Left kidney (tissue), 2 donors: ENCODE results near the gene CBLC. TPM values are rescaled to one million over a fixed set of nuclear protein-coding genes. Genes with fewer than 3 reads are reported as not detected.

ENCODE experiments used
- DNase-seq: peaks from one replicate; pipeline ENCODE4 v3.0.0-alpha.2; 2013
- polyA plus RNA-seq: library from polyadenylated mRNA; unstranded; fragments of 120-200 nt; gene quantifications from one replicate; pipeline ENCODE4 v1.2.1, GENCODE V29; 2013; ENCODE audit not compliant: insufficient read length

The CBLC gene
- polyA plus RNA-seq, 1 donor: 5.3 TPM

DNA sequence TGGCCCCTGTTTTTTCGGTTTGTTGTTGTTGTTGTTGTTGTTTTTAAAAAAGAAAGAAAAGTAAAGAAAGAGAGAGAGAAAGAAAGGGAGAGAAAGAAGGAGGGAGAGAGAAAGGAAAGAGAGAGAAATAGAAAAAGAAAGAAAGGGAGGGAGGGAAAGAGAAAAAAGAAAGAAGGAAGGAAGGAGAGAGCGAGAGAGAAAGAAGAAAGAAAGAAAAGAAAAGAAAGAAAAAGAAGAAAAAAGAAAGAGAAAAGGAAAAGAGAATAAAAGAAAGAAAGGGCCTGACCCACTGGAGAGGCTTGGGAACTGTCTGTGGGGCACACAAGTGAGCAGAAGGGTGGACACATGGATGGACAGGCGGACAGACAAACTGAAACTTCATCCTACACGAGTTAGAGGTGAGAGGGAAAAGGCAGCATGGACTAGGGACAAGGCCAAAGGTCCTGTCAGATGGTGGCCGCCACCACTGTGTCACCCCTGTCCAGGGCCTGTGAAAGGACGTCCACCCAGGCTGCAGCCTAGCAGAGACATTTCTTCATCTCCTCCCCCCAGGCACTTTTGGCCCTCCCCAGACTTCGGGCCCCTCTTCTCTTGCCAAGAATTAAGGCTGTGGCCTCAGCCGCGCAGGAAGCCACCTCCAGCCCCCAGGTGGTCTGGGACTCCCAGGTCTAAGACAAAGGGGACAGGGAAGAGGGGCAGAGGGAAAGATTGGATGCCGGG lies 22.1 kb downstream of the CBLC start:
- DNase-seq: no peak

DNA sequence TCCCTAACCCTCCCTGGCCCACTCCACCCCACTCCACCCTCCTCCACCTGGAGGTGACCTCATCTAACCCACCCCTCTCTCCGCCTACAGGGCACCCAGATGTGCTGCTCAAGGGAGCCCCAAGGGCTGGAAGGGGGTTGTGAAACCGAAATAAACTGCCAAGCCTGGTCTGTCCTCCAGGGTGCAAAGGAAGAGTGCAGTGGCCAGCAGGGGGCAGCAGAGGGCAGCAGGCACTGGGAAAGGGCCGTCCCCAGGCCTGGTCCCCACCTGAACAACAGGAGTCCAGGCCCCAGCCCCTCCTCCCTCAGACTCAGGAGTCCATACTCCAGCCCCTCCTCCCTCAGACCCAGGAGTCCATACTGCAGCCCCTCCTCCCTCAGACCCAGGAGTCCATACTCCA lies 22.8 kb downstream of the CBLC start:
- DNase-seq: no peak

DNA sequence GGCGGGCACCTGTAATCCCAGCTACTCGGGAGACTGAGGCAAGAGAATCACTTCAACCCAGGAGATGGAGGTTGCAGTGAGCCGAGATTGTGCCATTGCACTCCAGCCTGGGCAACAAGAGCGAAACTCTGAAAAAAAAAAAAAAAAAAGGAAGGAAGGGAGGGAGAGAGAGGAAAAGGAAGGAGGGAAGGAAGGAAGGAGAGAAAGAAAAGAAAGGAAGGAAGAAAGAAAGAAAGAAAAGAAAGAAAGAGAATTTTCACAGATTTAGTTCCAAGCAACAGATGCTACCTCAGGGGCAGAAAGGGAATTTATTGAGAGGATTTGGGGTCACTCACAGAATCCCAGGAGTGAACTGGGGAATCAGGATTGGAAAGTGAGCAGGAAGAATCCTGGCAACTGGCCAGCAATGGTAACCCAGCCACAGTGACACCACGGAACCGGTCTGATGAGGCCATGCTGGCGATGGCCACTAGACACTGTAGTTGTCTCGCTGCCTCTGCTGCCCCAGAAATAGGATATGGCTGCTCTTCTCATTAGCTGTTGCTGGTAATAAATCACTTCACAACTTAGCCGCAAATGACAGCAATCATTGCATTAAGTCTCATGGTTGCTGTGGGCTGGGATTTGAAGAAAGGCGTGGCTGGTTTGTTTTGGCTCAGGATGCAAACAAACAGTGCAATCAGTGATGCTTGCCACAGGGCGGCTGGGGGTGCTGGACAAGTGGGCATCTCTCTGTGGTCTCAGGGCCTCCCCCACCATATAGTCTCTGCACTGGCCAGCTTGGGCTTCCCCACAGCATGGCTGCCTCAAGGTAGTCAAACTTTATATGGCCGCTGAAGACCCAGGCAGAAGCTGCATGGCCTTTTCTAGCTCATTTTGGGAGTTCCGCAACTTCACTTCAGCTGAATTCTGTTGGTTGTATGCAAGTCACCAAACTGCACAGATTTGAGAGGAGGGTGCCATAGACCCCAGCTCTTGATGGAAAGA lies 26.0 kb downstream of the CBLC start:
- DNase-seq: no peak

DNA sequence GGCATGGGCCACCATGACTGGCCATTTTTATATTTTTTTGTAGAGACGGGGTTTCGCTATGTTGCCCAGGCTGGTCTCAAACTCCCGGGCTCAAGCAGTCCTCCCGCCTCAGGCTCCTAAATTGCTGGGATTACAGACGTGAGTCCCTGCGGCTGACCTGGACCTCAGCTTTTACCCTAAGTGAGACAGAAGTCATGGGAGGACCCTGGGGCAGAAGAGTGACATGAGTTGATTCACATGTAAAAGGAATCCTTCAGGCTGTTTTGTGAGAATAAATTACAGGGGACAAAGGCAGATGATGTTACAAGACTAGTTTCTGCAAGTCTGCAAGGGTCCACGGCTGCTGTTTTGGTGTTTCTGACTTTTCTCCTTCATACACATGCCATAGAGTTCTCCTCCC lies 28.6 kb downstream of the CBLC start:
- DNase-seq: no peak

DNA sequence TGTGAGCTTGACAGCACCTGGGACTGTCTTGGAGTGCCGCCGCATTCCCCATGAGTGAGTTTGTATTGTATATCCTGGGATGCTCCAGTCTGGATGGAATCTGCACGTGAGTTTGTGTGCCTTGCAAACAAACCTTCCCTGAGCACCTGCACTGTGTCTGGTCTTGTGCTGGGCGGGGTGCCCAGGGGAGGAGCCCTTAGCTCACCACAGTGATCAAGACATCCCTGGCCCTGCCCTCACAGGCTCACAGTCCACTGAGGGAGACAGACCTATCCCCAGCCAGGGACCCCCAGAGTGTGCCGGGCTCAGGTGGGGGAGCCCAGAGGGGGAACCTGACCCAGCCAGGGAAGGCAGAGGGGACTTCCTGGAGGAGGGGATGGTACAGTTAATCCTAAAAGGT lies 29.5 kb downstream of the CBLC start:
- DNase-seq: no peak

DNA sequence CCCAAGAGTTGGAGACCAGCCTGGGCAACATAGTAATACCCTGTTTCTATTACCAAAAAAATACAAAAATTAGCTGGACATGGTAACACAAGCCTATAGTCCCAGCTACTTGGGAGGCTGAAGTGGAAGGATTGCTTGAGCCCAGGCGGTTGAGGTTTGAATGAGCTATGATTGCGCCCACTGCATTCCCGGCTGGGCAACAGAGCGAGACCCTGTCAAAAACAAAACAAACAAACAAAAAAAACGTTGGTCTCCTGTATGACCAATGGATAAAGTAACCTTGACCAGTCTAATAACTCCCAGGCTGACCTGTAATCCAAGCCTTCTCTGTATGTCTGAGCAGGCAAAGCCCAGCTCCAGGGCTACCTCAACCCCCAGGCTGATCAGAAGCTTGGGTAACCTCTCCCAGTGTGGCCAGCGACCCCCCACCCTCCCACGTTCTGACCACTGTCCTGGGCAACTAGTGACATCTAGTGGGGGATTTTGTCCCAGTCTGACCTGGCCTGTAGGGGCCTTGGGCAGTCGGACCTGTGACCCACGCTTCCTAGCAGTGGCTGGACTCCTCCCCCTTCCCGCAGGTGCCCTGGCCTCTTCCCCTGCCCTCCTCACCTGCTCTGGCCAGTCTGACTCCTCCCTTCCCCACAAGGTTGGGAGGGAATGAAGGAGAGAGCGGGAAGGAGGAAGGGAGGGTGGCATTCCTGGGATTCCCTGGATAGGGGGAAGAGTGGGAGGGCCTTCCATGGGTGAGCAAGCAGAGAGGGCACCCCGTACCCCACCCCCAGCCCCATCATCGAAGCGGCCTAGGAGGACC lies 30.2 kb downstream of the CBLC start:
- DNase-seq: peak; percentile 79

DNA sequence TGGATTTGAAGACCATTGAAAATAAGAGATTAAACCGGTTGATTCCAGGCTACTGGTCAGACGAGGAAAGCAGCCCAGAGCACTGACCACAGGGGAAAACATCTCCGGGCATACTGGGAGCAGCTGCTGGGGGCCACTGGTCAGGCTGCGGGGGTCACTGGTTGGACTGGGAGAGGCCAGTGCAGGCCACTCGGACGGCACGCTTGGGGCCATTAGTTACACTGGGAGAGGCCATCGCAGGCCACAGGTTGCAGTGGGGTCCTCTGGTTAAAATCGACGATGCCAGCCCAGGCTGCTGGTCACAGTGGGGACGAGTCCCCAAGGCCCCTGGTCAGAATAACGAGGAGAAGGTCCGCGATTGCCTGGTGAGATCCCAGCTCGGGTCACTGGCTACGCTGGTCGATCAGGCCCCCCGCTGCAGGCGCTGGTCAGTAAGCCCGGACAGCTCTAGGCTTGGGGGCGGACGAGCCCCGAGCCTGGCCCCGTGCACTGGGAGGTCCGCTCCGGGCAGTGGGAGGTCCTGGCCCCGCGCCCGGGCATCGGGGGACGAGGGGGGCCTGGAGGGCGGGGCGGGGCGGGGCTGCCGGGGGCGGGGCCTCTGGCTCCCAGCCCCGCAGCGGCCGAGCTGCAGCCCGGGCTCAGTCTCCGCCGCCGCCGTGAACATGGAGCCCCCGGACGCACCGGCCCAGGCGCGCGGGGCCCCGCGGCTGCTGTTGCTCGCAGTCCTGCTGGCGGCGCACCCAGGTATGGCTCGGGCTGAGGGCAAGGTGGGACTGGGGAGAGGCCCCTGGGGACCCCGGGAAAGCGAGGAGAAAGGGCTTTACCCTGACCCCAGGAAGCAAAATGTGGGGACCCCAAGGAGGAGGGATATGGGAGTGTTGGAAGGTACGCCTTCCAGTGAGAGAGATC lies 31.0 kb downstream of the CBLC start, which contains the start of gene BCAM:
Gene BCAM (plus strand): TSS at position 641 of the 909 bp plus-strand sequence. CDS start 22 bp downstream, at position 663.
- peak; percentile 75 for DNase-seq

DNA sequence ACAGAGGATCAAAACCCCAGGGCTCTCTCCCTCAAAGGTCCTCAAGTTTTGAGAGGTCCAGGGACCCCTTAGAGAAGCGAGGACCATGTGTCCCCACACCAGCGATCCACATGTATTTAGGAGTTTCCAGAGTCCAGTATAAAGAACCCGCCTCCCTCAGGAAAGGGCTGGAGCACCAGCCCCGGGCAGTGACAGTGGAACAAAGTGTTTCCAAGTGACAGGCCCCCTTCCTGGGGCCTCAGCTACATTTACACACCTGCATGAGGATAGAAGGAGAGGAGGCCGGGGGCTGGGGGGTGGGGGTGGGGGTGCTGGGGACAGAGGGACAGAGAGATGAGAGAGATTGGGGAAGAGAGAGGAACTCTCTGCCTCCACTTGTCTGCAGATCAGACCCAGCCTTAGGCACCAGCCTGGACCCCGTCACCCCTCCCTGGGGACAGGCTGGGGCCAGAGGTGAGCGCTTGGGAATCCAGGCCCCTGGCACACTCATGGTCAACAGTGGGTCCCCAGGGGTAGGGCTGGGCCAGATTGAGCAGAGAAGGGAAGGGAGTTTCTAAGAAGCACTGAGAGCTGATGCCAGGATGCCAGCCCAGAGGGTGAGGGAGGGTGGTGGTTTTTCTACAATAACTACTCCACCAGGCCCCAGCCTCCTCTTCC lies 32.0 kb downstream of the CBLC start:
- no peak for DNase-seq

DNA sequence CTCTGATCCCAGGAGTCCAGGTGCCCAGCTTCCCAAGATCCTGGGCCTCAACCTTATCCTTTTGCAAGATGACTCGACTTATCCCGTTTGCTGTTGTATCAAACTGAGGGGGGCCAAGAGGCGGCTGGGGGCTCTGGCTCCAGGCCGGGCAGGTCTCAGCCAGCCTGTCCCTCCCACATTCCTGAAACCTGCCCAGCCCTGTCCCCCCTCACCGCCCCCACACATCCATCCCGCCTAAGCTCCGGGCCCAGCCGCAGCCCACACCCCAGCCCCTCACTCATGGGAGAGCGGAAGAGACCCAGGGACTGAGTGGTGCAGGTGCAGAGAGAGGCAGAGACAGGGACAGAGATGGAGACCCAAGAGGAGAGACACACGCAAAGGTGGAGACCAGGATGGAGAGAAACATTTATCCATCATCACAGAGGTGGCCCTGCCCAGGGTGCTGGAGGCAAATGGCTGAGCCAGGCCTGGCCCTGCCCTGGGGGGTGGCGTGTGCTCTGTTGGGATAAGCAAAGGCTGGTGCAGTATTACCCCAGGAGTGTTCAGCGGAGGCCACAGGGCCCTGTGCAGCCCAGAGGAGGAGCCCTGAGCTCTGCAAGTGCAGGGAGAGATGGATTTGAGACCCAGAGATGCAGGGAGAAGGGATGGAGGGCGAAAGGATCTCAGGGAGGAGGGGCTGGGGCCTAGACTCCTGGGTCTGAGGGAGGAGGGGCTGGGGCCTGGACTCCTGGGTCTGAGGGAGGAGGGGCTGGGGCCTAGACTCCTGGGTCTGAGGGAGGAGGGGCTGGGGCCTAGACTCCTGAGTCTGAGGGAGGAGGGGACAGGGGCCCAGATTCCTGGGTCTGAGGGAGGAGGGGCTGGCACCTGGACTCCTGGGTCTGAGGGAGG lies 32.8 kb downstream of the CBLC start:
- no peak for DNase-seq

DNA sequence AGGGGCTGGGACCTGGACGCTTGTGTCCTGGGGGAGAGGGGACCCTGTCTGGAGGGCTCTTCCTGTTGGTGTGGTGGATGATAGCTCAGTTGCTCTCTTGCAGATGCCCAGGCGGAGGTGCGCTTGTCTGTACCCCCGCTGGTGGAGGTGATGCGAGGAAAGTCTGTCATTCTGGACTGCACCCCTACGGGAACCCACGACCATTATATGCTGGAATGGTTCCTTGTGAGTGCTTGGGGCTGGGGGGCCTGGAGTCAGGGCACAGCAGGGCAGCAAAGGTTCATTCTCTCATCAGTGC lies 33.4 kb downstream of the CBLC start:
- no peak for DNase-seq

DNA sequence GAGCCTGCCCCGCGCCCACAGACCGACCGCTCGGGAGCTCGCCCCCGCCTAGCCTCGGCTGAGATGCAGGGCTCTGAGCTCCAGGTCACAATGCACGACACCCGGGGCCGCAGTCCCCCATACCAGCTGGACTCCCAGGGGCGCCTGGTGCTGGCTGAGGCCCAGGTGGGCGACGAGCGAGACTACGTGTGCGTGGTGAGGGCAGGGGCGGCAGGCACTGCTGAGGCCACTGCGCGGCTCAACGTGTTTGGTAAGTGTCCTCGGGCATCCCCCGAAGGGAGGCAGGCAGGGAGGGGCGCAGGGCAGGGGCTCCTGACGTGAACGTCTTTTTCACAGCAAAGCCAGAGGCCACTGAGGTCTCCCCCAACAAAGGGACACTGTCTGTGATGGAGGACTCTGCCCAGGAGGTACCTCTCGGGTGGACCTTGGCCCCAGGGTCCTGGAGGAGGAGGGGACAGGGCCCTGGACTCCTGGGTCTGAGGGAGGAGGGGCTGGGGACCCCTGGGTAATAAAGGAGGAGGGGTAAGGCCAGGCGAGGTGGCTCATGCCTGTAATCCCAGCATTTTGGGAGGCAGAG lies 34.5 kb downstream of the CBLC start:
- DNase-seq: no peak

DNA sequence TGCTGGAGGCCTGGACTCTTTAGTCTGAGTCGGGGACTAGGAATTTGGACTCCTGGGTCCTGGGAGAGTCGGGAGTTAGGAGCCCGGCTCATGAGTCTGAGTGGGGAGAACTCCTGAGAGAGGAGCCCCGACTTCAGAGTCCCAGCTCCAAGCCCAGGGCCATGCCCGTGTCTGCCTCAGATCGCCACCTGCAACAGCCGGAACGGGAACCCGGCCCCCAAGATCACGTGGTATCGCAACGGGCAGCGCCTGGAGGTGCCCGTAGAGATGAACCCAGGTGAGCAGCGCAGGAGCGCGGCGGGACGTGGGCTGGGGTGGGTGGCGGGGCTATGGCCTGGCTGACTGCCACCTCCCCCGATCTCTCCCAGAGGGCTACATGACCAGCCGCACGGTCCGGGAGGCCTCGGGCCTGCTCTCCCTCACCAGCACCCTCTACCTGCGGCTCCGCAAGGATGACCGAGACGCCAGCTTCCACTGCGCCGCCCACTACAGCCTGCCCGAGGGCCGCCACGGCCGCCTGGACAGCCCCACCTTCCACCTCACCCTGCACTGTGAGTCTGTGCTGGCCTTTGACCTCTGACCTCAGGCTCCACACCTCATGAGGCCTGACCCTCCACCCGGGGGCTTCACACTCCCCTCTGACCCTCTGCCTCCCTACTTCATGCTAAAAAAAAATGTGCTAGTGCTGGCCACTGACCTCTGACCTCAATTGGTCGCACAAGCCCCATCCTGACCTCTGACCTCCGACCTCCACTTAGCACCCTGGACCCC lies 35.6 kb downstream of the CBLC start:
- DNase-seq: no peak

DNA sequence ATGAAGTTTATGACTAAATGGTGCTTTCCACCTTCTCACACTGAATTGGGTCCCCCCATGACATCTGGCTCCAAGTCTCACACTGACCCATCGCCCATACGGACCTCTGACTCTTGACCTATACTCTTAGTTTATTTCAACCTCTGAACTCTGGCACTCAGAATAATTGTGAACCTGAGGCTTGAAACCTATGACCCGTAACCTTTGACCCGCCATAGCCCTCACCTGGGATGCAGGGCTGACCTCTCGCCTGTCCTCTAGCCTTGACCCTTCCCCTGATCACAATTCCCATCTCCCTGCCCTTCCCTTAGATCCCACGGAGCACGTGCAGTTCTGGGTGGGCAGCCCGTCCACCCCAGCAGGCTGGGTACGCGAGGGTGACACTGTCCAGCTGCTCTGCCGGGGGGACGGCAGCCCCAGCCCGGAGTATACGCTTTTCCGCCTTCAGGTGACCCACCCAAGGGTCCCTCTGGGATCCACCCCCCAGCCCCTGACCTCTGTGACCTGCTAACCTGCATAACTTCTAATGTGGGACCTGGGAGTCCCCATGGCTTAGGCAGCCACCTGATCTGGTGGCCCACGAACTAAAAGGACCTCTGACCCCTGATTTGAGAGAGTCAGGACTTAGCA lies 36.3 kb downstream of the CBLC start:
- DNase-seq: no peak

DNA sequence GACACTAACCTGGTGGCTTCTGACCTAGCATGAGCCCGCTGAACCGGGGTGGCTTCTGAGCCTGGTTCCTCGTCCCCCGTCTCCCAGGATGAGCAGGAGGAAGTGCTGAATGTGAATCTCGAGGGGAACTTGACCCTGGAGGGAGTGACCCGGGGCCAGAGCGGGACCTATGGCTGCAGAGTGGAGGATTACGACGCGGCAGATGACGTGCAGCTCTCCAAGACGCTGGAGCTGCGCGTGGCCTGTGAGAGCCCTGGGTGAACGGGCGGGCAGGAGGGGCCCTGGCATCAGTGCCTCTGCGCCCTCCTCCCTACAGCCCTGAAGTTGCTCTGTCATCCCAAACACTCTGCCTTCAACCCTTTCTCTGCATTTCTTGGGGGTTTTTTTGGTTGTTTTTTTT lies 36.8 kb downstream of the CBLC start:
- DNase-seq: no peak

DNA sequence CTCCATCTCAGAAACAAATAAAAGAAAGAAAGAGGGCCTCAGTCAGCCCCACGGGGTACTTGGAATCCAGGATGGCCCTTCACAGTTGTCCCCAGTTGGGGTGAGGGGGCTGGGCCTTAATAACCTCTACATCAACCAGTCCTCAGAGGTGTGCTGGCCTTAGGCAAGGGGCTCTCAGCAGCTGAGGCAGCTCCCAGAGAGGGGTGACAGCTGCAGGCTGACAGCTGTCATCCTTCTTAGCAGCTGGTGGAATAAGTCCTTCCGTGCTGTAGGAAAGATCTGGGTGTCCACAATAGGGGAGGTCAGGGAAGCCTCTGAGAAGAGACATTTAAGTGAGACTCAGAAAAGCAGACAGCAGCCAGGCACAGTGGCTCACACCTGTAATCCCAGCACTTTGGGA lies 38.6 kb downstream of the CBLC start:
- no peak for DNase-seq

DNA sequence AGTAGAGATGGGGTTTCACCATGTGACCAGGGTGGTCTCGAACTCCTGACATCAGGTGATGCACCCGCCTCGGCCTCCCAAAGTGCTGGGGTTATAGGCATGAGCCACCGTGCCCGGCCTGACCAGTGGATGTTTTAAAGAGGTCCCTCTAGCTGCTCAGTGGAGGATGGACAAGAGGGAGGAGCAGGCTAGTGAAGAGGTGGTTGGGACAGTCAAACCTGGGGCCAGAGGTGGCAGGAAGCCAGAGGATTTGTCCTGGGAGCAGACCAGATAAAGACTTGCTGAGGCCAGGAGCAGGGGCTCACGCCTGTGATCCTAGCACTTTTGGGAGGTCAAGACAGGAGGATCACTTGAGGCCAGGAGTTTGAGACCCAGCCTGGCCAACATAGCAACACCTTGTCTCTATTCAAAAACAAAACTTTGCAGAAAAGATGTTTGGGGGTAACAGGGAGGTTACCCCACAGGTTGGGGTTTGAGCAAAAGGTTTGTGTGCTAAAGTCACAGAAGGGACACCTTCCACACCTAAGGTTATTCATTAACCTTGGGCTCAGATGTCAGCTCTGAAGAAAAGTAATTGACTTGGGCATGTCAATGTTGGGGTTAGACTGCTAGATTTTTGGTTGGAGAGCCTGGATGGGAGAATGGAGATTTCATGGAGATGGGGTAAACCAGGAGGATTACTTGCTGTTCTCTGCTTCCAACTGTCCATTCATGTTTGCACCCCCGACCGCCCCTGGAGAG lies 40.2 kb downstream of the CBLC start:
- DNase-seq: no peak

DNA sequence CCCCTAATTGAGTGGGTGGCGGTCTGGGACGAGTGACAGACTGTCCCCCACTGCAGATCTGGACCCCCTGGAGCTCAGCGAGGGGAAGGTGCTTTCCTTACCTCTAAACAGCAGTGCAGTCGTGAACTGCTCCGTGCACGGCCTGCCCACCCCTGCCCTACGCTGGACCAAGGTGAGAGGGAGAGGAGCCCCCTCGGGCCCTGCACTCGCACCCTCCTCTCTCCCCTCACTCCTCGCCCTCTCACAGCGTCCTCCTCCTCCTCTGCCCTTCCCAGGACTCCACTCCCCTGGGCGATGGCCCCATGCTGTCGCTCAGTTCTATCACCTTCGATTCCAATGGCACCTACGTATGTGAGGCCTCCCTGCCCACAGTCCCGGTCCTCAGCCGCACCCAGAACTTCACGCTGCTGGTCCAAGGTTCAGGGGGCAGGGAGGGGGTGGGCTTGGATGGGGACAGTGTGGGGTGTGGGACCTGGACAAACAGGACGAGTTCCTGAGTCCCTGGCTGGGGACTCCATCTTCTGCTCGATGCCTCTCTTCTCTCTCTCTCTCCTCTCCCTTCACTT lies 40.9 kb downstream of the CBLC start:
- no peak for DNase-seq
